Esophagus squamous epithelium (tissue), 5 donors: ENCODE data around the gene MARCHF10. TPM values are rescaled to one million over a fixed set of nuclear protein-coding genes. Genes with fewer than 3 reads are reported as not detected.

ENCODE experiments used
- DNase-seq: peaks from one replicate; lab custom pipeline; 2025; lab: John Stamatoyannopoulos, UW
- H3K27ac ChIP-seq, 4 donors: fragments of 200-600 bp; sonication (generic); one replicate each; pipeline ENCODE4 v1.5.1; 2016 to 2019; ENCODE audit warnings: mild to moderate bottlenecking in 1 of 4
- H3K27me3 ChIP-seq, 4 donors: fragments of 200-600 bp; sonication (generic); 1 replicate in 3 of 4; 2 replicates in 1 of 4; pipeline versions ENCODE4 v1.5.1 to v1.6.0; 2017 to 2021; ENCODE audit warnings: antibody characterized with exemption in 1 of 4
- H3K36me3 ChIP-seq, 3 donors: fragments of 200-600 bp; sonication (generic); one replicate each; pipeline ENCODE4 v1.5.1; 2016 to 2019
- H3K4me1 ChIP-seq, 3 donors: fragments of 200-600 bp; sonication (generic); one replicate each; pipeline ENCODE4 v1.5.1; 2017 to 2019
- H3K4me3 ChIP-seq, 4 donors: fragments of 200-600 bp; sonication (generic); 1 replicate in 3 of 4; 2 replicates in 1 of 4; pipeline ENCODE4 v1.5.1; 2016 to 2019; ENCODE audit warnings: mild to moderate bottlenecking in 2 of 4, moderate library complexity in 1 of 4
- H3K9me3 ChIP-seq, 3 donors: fragments of 200-600 bp; sonication (generic); one replicate each; pipeline ENCODE4 v1.5.1; 2016 to 2019
- CTCF ChIP-seq, 6 experiments: fragments of 450-650 bp in 4 of 6; fragments of 200-600 bp in 2 of 6; sonication (generic) in 2 of 6; IDR thresholded peaks; one replicate each; pipeline ENCODE4 v1.5.1; 2016 to 2019; ENCODE audit warnings: antibody characterized with exemption in 6 of 6, mild to moderate bottlenecking in 4 of 6, moderate library complexity in 4 of 6
- POLR2A ChIP-seq, 4 donors: fragments of 450-650 bp; IDR thresholded peaks; one replicate each; pipeline ENCODE4 v1.6.1; 2017; ENCODE audit warnings: antibody characterized with exemption in 4 of 4, mild to moderate bottlenecking in 4 of 4, moderate library complexity in 3 of 4
- WGBS, 2 donors: methylation state at CpG; one replicate each; pipeline ENCODE4 v1.1.5; 2018; 5-methylcytosine and 5-hydroxymethylcytosine counted together
- intact Hi-C: fragments of 100-400 bp; cut with DNase I; formaldehyde crosslinking; loops from one replicate; pipeline ENCODE4 v1.15.0; 2022
- total RNA-seq, 4 donors: library from RNA; depleted of rRNA; stranded (reverse); fragments of >200 nt; gene quantifications; one replicate each; pipeline ENCODE4 v1.1.0, GENCODE V29; 2016
- donor health status: DM: yes; HTN: yes; CAD: no.

The MARCHF10 gene
- total RNA-seq, 4 donors from 2014 or later: not detected

- no peaks in the 10 kb centered on the region for H3K4me1 ChIP-seq
- H3K4me3 ChIP-seq: no peak overlapping the region
- no peak for DNase-seq
- H3K36me3 ChIP-seq: no peaks in the 10 kb centered on the region
- H3K27ac ChIP-seq: no peak overlapping the region
- H3K9me3 ChIP-seq: no peaks in the 10 kb centered on the region
- 95% methylated on average over 13 to 14 of the region's 18 CpGs for WGBS, 2 donors
- H3K27me3 ChIP-seq: no peaks in the 10 kb centered on the region
- intact Hi-C loops: no loop called here
- TF ChIP-seq POLR2A (IDR thresholded peaks at IDR 0.05) (no peak), CTCF (IDR thresholded peaks at IDR 0.05) (no peak)
Observed at GRCh38 chr17:62715882-62716390, 92.2 kb downstream of the MARCHF10 start.

- DNase-seq: no peak
- H3K27me3 ChIP-seq: no peaks in the 10 kb centered on the region
- no peaks in the 10 kb centered on the region for H3K36me3 ChIP-seq
- H3K9me3 ChIP-seq: no peaks in the 10 kb centered on the region
- no peak overlapping the region for H3K27ac ChIP-seq
- no peaks in the 10 kb centered on the region for H3K4me1 ChIP-seq
- intact Hi-C loops: no loop called here
- 61 to 71% methylated on average over 4 of the region's 8 CpGs for WGBS, 2 donors
- no peak overlapping the region for H3K4me3 ChIP-seq
- TF ChIP-seq POLR2A (IDR thresholded peaks at IDR 0.05) (no peak), CTCF (IDR thresholded peaks at IDR 0.05) (no peak)
Observed at GRCh38 chr17:62714016-62714777, 93.9 kb downstream of the MARCHF10 start.

GRCh38 chr17:62713086-62713881 lies 94.8 kb downstream of the MARCHF10 start:
- TF ChIP-seq CTCF (IDR thresholded peaks at IDR 0.05): no peak
- no peak for TF ChIP-seq POLR2A (IDR thresholded peaks at IDR 0.05)
- Histone ChIP-seq H3K36me3 (no peaks in the 10 kb centered on the region), H3K4me3 (no peak overlapping the region), H3K27ac (no peak overlapping the region), H3K9me3 (peaks cover 0 to 6% (median 6%) of the 10 kb centered on the region in 3 donors), H3K27me3 (no peaks in the 10 kb centered on the region), H3K4me1 (no peaks in the 10 kb centered on the region)
- DNase-seq: no peak
- intact Hi-C loops: no loop called here
- 71 to 86% methylated on average over 8 to 16 of the region's 17 CpGs for WGBS, 2 donors

- no peak for DNase-seq
- 43 to 81% methylated on average over 1 to 8 of the region's 8 CpGs for WGBS, 2 donors
- no peak overlapping the region for H3K27ac ChIP-seq
Observed at GRCh38 chr17:62712171-62712581, 95.9 kb downstream of the MARCHF10 start.

More at GRCh38 chr17:62712171-62712581, 95.9 kb downstream of the MARCHF10 start:
- Histone ChIP-seq H3K9me3 (peaks cover 0 to 9% (median 7%) of the 10 kb centered on the region in 3 donors), H3K4me3 (no peak overlapping the region), H3K27me3 (no peaks in the 10 kb centered on the region), H3K36me3 (no peaks in the 10 kb centered on the region), H3K4me1 (no peaks in the 10 kb centered on the region)
- no peak for TF ChIP-seq POLR2A (IDR thresholded peaks at IDR 0.05)
- no peak for TF ChIP-seq CTCF (IDR thresholded peaks at IDR 0.05)
- intact Hi-C loops: no loop called here
